GM08714 (cell line): ENCODE results near the gene DAZAP1.

ENCODE experiments used
- H3K4me3 ChIP-seq: fragments of 200-500 bp; sonication (Bioruptor generic); 2 replicates; pipeline ENCODE4 v1.5.1; 2014; ENCODE audit warnings: mild to moderate bottlenecking, low read length, inconsistent platforms
- ZNF274 ChIP-seq: IDR thresholded peaks from 2 replicates; pipeline ENCODE4 v1.6.1; 2012; ENCODE audit warnings: mild to moderate bottlenecking, low read depth, low read length

Gene DAZAP1

GRCh38 chr19:1427221-1427920, 20.0 kb downstream of the DAZAP1 start:
- no peak for TF ChIP-seq ZNF274
- H3K4me3 ChIP-seq, result no peak overlapping the region

GRCh38 chr19:1428738-1429391, 21.5 kb downstream of the DAZAP1 start:
- TF ChIP-seq ZNF274, result no peak
- no peak overlapping the region for H3K4me3 ChIP-seq

- no peak for TF ChIP-seq ZNF274
Observed at GRCh38 chr19:1429750-1430149, 22.4 kb downstream of the DAZAP1 start.

GRCh38 chr19:1430246-1430645, 22.9 kb downstream of the DAZAP1 start:
- no peak overlapping the region for H3K4me3 ChIP-seq
- TF ChIP-seq ZNF274, result no peak

More at GRCh38 chr19:1429750-1430149, 22.4 kb downstream of the DAZAP1 start:
- no peak overlapping the region for H3K4me3 ChIP-seq

GRCh38 chr19:1431759-1432506, 24.5 kb downstream of the DAZAP1 start:
- no peak for TF ChIP-seq ZNF274
- H3K4me3 ChIP-seq, result no peak overlapping the region

- TF ChIP-seq ZNF274, result no peak
- H3K4me3 ChIP-seq, result no peak overlapping the region
Observed at GRCh38 chr19:1432507-1432887, 25.1 kb downstream of the DAZAP1 start.

GRCh38 chr19:1433119-1434039, 26.0 kb downstream of the DAZAP1 start:
- no peak overlapping the region for H3K4me3 ChIP-seq
- TF ChIP-seq ZNF274, result no peak

GRCh38 chr19:1434040-1434366, 26.6 kb downstream of the DAZAP1 start:
- TF ChIP-seq ZNF274, result no peak

GRCh38 chr19:1434577-1435060, 27.2 kb downstream of the DAZAP1 start:
- H3K4me3 ChIP-seq, result no peak overlapping the region
- TF ChIP-seq ZNF274, result no peak

More at GRCh38 chr19:1434040-1434366, 26.6 kb downstream of the DAZAP1 start:
- no peak overlapping the region for H3K4me3 ChIP-seq

- H3K4me3 ChIP-seq, result no peak overlapping the region
- no peak for TF ChIP-seq ZNF274
Observed at GRCh38 chr19:1435378-1435989, 28.1 kb downstream of the DAZAP1 start.

- TF ChIP-seq ZNF274, result no peak
- H3K4me3 ChIP-seq, result no peak overlapping the region
Observed at GRCh38 chr19:1437609-1438008, 30.2 kb downstream of the DAZAP1 start.

GRCh38 chr19:1438035-1438932, 30.9 kb downstream of the DAZAP1 start, which contains the start of gene RPS15:
TSS of gene RPS15 (plus strand) at chr19:1438396. CDS start at chr19:1438426, 30 bp downstream.
- no peak for TF ChIP-seq ZNF274
- peak within 1 kb of the TSS; percentile 97 for H3K4me3 ChIP-seq

GRCh38 chr19:1438933-1439354, 31.6 kb downstream of the DAZAP1 start:
- H3K4me3 ChIP-seq, result peak overlapping the region; percentile 97
- no peak for TF ChIP-seq ZNF274

- H3K4me3 ChIP-seq, result peak overlapping the region; percentile 97
Observed at GRCh38 chr19:1439525-1440417, 32.4 kb downstream of the DAZAP1 start.
